Measurements from ENCODE around the gene RRM2.

- TF ChIP-seq CTCF (IDR thresholded peaks at IDR 0.05) (no peak), E2F5 (CRISPR knock-in tag; IDR thresholded peaks at IDR 0.05) (no peak), NFYB (CRISPR knock-in tag; conservative IDR thresholded peaks at IDR 0.05; ENCODE audit: low read depth) (no peak), ZBTB21 (CRISPR knock-in tag; IDR thresholded peaks at IDR 0.05; ENCODE audit: borderline replicate concordance) (no peak), MAX (CRISPR knock-in tag; IDR thresholded peaks at IDR 0.05) (no peak), ESRRA (CRISPR knock-in tag; IDR thresholded peaks at IDR 0.05; ENCODE audit: borderline replicate concordance) (no peak), JAZF1 (CRISPR knock-in tag; IDR thresholded peaks at IDR 0.05) (no peak), KAT7 (CRISPR knock-in tag; IDR thresholded peaks at IDR 0.05; ENCODE audit: borderline replicate concordance) (no peak)
- TF ChIP-seq, protein P1, sequence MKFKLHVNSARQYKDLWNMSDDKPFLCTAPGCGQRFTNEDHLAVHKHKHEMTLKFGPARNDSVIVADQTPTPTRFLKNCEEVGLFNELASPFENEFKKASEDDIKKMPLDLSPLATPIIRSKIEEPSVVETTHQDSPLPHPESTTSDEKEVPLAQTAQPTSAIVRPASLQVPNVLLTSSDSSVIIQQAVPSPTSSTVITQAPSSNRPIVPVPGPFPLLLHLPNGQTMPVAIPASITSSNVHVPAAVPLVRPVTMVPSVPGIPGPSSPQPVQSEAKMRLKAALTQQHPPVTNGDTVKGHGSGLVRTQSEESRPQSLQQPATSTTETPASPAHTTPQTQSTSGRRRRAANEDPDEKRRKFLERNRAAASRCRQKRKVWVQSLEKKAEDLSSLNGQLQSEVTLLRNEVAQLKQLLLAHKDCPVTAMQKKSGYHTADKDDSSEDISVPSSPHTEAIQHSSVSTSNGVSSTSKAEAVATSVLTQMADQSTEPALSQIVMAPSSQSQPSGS (CRISPR knock-in tag; IDR thresholded peaks at IDR 0.05; ENCODE audit: borderline replicate concordance, low read depth) = no peak
- TF ChIP-seq, protein P2, sequence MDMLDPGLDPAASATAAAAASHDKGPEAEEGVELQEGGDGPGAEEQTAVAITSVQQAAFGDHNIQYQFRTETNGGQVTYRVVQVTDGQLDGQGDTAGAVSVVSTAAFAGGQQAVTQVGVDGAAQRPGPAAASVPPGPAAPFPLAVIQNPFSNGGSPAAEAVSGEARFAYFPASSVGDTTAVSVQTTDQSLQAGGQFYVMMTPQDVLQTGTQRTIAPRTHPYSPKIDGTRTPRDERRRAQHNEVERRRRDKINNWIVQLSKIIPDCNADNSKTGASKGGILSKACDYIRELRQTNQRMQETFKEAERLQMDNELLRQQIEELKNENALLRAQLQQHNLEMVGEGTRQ (CRISPR knock-in tag; IDR thresholded peaks at IDR 0.05) = no peak
- TF ChIP-seq, protein P3, sequence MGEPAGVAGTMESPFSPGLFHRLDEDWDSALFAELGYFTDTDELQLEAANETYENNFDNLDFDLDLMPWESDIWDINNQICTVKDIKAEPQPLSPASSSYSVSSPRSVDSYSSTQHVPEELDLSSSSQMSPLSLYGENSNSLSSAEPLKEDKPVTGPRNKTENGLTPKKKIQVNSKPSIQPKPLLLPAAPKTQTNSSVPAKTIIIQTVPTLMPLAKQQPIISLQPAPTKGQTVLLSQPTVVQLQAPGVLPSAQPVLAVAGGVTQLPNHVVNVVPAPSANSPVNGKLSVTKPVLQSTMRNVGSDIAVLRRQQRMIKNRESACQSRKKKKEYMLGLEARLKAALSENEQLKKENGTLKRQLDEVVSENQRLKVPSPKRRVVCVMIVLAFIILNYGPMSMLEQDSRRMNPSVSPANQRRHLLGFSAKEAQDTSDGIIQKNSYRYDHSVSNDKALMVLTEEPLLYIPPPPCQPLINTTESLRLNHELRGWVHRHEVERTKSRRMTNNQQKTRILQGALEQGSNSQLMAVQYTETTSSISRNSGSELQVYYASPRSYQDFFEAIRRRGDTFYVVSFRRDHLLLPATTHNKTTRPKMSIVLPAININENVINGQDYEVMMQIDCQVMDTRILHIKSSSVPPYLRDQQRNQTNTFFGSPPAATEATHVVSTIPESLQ (CRISPR knock-in tag; IDR thresholded peaks at IDR 0.05) = no peak
- TF ChIP-seq, protein P4, sequence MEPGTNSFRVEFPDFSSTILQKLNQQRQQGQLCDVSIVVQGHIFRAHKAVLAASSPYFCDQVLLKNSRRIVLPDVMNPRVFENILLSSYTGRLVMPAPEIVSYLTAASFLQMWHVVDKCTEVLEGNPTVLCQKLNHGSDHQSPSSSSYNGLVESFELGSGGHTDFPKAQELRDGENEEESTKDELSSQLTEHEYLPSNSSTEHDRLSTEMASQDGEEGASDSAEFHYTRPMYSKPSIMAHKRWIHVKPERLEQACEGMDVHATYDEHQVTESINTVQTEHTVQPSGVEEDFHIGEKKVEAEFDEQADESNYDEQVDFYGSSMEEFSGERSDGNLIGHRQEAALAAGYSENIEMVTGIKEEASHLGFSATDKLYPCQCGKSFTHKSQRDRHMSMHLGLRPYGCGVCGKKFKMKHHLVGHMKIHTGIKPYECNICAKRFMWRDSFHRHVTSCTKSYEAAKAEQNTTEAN (CRISPR knock-in tag; IDR thresholded peaks at IDR 0.05) = no peak
- TF ChIP-seq, protein P5, sequence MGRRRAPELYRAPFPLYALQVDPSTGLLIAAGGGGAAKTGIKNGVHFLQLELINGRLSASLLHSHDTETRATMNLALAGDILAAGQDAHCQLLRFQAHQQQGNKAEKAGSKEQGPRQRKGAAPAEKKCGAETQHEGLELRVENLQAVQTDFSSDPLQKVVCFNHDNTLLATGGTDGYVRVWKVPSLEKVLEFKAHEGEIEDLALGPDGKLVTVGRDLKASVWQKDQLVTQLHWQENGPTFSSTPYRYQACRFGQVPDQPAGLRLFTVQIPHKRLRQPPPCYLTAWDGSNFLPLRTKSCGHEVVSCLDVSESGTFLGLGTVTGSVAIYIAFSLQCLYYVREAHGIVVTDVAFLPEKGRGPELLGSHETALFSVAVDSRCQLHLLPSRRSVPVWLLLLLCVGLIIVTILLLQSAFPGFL (CRISPR knock-in tag; IDR thresholded peaks at IDR 0.05; ENCODE audit: borderline replicate concordance) = no peak
Measured at GRCh38 chr2:10123281-10123680, 742 bp downstream of the RRM2 start.

Measured in WTC11 (cell line).